WTC11 (cell line): ENCODE measurements around the gene SECTM1. TPM values are rescaled to one million over a fixed set of nuclear protein-coding genes. Genes with fewer than 3 reads are reported as not detected.

Experiments
- ATAC-seq: fragments of 200-7000 bp; cut with Tn5 transposase; 2 replicates; pipeline ENCODE4 v1.10.0; 2021; ENCODE audit warnings: mild to moderate bottlenecking, moderate library complexity
- CTCF ChIA-PET: fragments of 300-600 bp; sonication (Branson Sonifier 250); formaldehyde crosslinking; loops from one replicate; lab custom pipeline; 2021; ENCODE audit warnings: antibody characterized with exemption; lab: Charles Lee
- POLR2A ChIA-PET: fragments of 350-600 bp; sonication (Branson Sonifier 250); formaldehyde crosslinking; loops from one replicate; lab custom pipeline; 2021; ENCODE audit warnings: antibody characterized with exemption; lab: Charles Lee
- DNase-seq: peaks from one replicate; pipeline ENCODE4 v3.0.0; 2021; ENCODE audit warnings: low spot score
- H3K27ac Mint-ChIP-seq: 2 replicates; pipeline ENCODE4 v1.8.0; 2021; ENCODE audit warnings: mixed read lengths
- H3K27me3 Mint-ChIP-seq: 2 replicates; pipeline ENCODE4 v1.8.0; 2021; ENCODE audit warnings: low read depth, mild to moderate bottlenecking, moderate library complexity, mixed read lengths
- H3K36me3 Mint-ChIP-seq: 2 replicates; pipeline ENCODE4 v1.8.0; 2021; ENCODE audit warnings: mixed read lengths
- H3K4me1 Mint-ChIP-seq: 2 replicates; pipeline ENCODE4 v1.8.0; 2022; ENCODE audit warnings: mixed read lengths
- H3K4me3 Mint-ChIP-seq: 2 replicates; pipeline ENCODE4 v1.8.0; 2021; ENCODE audit warnings: mild to moderate bottlenecking, moderate library complexity, mixed read lengths
- H3K9me3 Mint-ChIP-seq: 2 replicates; pipeline ENCODE4 v1.8.0; 2021; ENCODE audit warnings: mixed read lengths
- GRHL2 ChIP-seq: fragments of 250-450 bp; sonication (Bioruptor Pico); IDR thresholded peaks from 2 replicates; pipeline ENCODE4 v1.8.0; 2022; ENCODE audit warnings: mild to moderate bottlenecking, moderate library complexity; ENCODE audit not compliant: insufficient replicate concordance, severe bottlenecking
- IRF2 ChIP-seq: sonication (generic); formaldehyde crosslinking; IDR thresholded peaks from 2 replicates; pipeline ENCODE4 v1.8.0; 2022; ENCODE audit warnings: low read depth, missing genetic modification reagents, borderline replicate concordance
- JAZF1 ChIP-seq: fragments of 250-450 bp; sonication (Bioruptor Pico); IDR thresholded peaks from 2 replicates; pipeline ENCODE4 v1.9.0; 2021; ENCODE audit warnings: moderate library complexity, mild to moderate bottlenecking, inconsistent platforms
- KAT7 ChIP-seq: sonication (generic); formaldehyde crosslinking; IDR thresholded peaks from 2 replicates; pipeline ENCODE4 v1.8.1; 2023; ENCODE audit warnings: missing genetic modification reagents, mild to moderate bottlenecking, borderline replicate concordance
- NFATC4 ChIP-seq: fragments of 250-450 bp; sonication (Bioruptor Pico); IDR thresholded peaks from 2 replicates; pipeline ENCODE4 v1.9.0; 2021; ENCODE audit warnings: mild to moderate bottlenecking
- PRDM15 ChIP-seq: sonication (generic); formaldehyde crosslinking; IDR thresholded peaks from 2 replicates; pipeline ENCODE4 v1.8.0; 2022; ENCODE audit warnings: missing genetic modification reagents
- RELA ChIP-seq: sonication (generic); formaldehyde crosslinking; IDR thresholded peaks from 2 replicates; pipeline ENCODE4 v1.8.1; 2022; ENCODE audit warnings: missing genetic modification reagents, mild to moderate bottlenecking, borderline replicate concordance
- SMAD3 ChIP-seq: sonication (generic); formaldehyde crosslinking; IDR thresholded peaks from 2 replicates; pipeline ENCODE4 v1.8.0; 2022; ENCODE audit warnings: missing genetic modification reagents, mild to moderate bottlenecking, borderline replicate concordance
- STAT6 ChIP-seq: sonication (generic); formaldehyde crosslinking; conservative IDR thresholded peaks from 2 replicates; pipeline ENCODE4 v1.8.1; 2023; ENCODE audit warnings: mild to moderate bottlenecking, low read depth, missing genetic modification reagents, moderate library complexity
- TCF7 ChIP-seq: sonication (generic); formaldehyde crosslinking; IDR thresholded peaks from 2 replicates; pipeline ENCODE4 v1.8.0; 2022; ENCODE audit warnings: mild to moderate bottlenecking, low read depth, missing genetic modification reagents, moderate library complexity
- ZBTB21 ChIP-seq: sonication (generic); formaldehyde crosslinking; IDR thresholded peaks from 2 replicates; pipeline ENCODE4 v1.8.1; 2023; ENCODE audit warnings: mild to moderate bottlenecking, missing genetic modification reagents, borderline replicate concordance
- ZNF219 ChIP-seq: sonication (generic); formaldehyde crosslinking; IDR thresholded peaks from 2 replicates; pipeline ENCODE4 v1.8.0; 2023; ENCODE audit warnings: missing genetic modification reagents, mild to moderate bottlenecking, borderline replicate concordance
- ZNF232 ChIP-seq: sonication (generic); formaldehyde crosslinking; IDR thresholded peaks from 2 replicates; pipeline ENCODE4 v1.8.0; 2022; ENCODE audit warnings: mild to moderate bottlenecking, missing genetic modification reagents
- ZNF423 ChIP-seq: fragments of 250-450 bp; sonication (Bioruptor Pico); IDR thresholded peaks from 2 replicates; pipeline ENCODE4 v2.1.2; 2022; ENCODE audit warnings: mild to moderate bottlenecking, moderate library complexity
- ZNF532 ChIP-seq: fragments of 250-450 bp; sonication (Bioruptor Pico); IDR thresholded peaks from 2 replicates; pipeline ENCODE4 v1.9.0; 2021; ENCODE audit warnings: mild to moderate bottlenecking, borderline replicate concordance
- ZNF671 ChIP-seq: fragments of 250-450 bp; sonication (Bioruptor Pico); IDR thresholded peaks from 2 replicates; pipeline ENCODE4 v1.8.0; 2021; ENCODE audit warnings: mild to moderate bottlenecking
- total RNA-seq: library from RNA; stranded (reverse); gene quantifications from 3 replicates; pipeline ENCODE4 v1.2.3, GENCODE V29; 2021
- TF ChIP-seq, protein P1 (sequence below): fragments of 250-450 bp; sonication (Bioruptor Pico); IDR thresholded peaks from 2 replicates; pipeline ENCODE4 v1.8.0; 2021; ENCODE audit warnings: mild to moderate bottlenecking
- TF ChIP-seq, protein P2 (sequence below): sonication (generic); formaldehyde crosslinking; IDR thresholded peaks from 2 replicates; pipeline ENCODE4 v1.8.0; 2022; ENCODE audit warnings: mild to moderate bottlenecking, missing genetic modification reagents
- TF ChIP-seq, protein P3 (sequence below): sonication (generic); formaldehyde crosslinking; IDR thresholded peaks from 2 replicates; pipeline ENCODE4 v1.8.1; 2023; ENCODE audit warnings: mild to moderate bottlenecking, moderate library complexity, missing genetic modification reagents
- TF ChIP-seq, protein P4 (sequence below): sonication (generic); formaldehyde crosslinking; IDR thresholded peaks from 2 replicates; pipeline ENCODE4 v1.8.1; 2022; ENCODE audit warnings: low read depth, mild to moderate bottlenecking, moderate library complexity, missing genetic modification reagents, borderline replicate concordance

SECTM1 gene
- total RNA-seq, 1 experiment from 2014 or later: 0.22 TPM

GRCh38 chr17:82348866-82349265, 15.3 kb upstream of the SECTM1 start:
- no peaks in the 10 kb centered on the region for H3K4me1 Mint-ChIP-seq
- no peak for TF ChIP-seq GRHL2 (CRISPR knock-in tag)
- TF ChIP-seq, protein P1, sequence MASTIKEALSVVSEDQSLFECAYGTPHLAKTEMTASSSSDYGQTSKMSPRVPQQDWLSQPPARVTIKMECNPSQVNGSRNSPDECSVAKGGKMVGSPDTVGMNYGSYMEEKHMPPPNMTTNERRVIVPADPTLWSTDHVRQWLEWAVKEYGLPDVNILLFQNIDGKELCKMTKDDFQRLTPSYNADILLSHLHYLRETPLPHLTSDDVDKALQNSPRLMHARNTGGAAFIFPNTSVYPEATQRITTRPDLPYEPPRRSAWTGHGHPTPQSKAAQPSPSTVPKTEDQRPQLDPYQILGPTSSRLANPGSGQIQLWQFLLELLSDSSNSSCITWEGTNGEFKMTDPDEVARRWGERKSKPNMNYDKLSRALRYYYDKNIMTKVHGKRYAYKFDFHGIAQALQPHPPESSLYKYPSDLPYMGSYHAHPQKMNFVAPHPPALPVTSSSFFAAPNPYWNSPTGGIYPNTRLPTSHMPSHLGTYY (CRISPR knock-in tag): no peak
- no peak for TF ChIP-seq KAT7 (CRISPR knock-in tag)
- no peak for TF ChIP-seq ZBTB21 (CRISPR knock-in tag)
- no peak for TF ChIP-seq ZNF671 (CRISPR knock-in tag)
- TF ChIP-seq STAT6 (CRISPR knock-in tag): no peak
- no peak for TF ChIP-seq RELA (CRISPR knock-in tag)
- no peak for TF ChIP-seq SMAD3 (CRISPR knock-in tag)
- TF ChIP-seq ZNF532 (CRISPR knock-in tag): no peak
- TF ChIP-seq ZNF232 (CRISPR knock-in tag): no peak
- TF ChIP-seq, protein P2, sequence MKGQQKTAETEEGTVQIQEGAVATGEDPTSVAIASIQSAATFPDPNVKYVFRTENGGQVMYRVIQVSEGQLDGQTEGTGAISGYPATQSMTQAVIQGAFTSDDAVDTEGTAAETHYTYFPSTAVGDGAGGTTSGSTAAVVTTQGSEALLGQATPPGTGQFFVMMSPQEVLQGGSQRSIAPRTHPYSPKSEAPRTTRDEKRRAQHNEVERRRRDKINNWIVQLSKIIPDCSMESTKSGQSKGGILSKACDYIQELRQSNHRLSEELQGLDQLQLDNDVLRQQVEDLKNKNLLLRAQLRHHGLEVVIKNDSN: no peak
- TF ChIP-seq ZNF219 (CRISPR knock-in tag): no peak
- no peak for TF ChIP-seq JAZF1 (CRISPR knock-in tag)
- TF ChIP-seq, all 79 proteins: peak for 0
- DNase-seq (no peak), ATAC-seq (no peak)
- Mint-ChIP-seq H3K36me3 (no peaks in the 10 kb centered on the region), H3K27ac (no peak overlapping the region), H3K9me3 (no peaks in the 10 kb centered on the region), H3K4me3 (no peak overlapping the region), H3K27me3 (no peaks in the 10 kb centered on the region)
- ChIA-PET CTCF (no interaction called here), POLR2A (no interaction called here)

- ATAC-seq: no peak
- no peak for DNase-seq
- Mint-ChIP-seq H3K27me3 (no peaks in the 10 kb centered on the region), H3K9me3 (no peaks in the 10 kb centered on the region), H3K27ac (no peak overlapping the region), H3K36me3 (no peaks in the 10 kb centered on the region), H3K4me1 (no peaks in the 10 kb centered on the region), H3K4me3 (no peak overlapping the region)
- POLR2A ChIA-PET: no interaction called here
- CTCF ChIA-PET: no interaction called here
- TF ChIP-seq NFATC4 (CRISPR knock-in tag) (no peak), IRF2 (CRISPR knock-in tag) (no peak), PRDM15 (CRISPR knock-in tag) (no peak), ZNF423 (CRISPR knock-in tag) (no peak), TCF7 (CRISPR knock-in tag) (no peak)
- TF ChIP-seq, protein P3, sequence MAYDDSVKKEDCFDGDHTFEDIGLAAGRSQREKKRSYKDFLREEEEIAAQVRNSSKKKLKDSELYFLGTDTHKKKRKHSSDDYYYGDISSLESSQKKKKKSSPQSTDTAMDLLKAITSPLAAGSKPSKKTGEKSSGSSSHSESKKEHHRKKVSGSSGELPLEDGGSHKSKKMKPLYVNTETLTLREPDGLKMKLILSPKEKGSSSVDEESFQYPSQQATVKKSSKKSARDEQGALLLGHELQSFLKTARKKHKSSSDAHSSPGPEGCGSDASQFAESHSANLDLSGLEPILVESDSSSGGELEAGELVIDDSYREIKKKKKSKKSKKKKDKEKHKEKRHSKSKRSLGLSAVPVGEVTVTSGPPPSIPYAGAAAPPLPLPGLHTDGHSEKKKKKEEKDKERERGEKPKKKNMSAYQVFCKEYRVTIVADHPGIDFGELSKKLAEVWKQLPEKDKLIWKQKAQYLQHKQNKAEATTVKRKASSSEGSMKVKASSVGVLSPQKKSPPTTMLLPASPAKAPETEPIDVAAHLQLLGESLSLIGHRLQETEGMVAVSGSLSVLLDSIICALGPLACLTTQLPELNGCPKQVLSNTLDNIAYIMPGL (CRISPR knock-in tag): no peak
- TF ChIP-seq, protein P4, sequence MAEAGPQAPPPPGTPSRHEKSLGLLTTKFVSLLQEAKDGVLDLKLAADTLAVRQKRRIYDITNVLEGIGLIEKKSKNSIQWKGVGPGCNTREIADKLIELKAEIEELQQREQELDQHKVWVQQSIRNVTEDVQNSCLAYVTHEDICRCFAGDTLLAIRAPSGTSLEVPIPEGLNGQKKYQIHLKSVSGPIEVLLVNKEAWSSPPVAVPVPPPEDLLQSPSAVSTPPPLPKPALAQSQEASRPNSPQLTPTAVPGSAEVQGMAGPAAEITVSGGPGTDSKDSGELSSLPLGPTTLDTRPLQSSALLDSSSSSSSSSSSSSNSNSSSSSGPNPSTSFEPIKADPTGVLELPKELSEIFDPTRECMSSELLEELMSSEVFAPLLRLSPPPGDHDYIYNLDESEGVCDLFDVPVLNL: no peak
These were observed 14.9 kb upstream of the SECTM1 start for GRCh38 chr17:82348434-82348833.
